Esophagus squamous epithelium (tissue), 5 donors: ENCODE measurements around the gene GTF3A. TPM values are rescaled to one million over a fixed set of nuclear protein-coding genes. Genes with fewer than 3 reads are reported as not detected.

Experiments
- DNase-seq: peaks from one replicate; lab custom pipeline; 2025; lab: John Stamatoyannopoulos, UW
- H3K27ac ChIP-seq, 4 donors: fragments of 200-600 bp; sonication (generic); one replicate each; pipeline ENCODE4 v1.5.1; 2016 to 2019; ENCODE audit warnings: mild to moderate bottlenecking in 1 of 4
- H3K27me3 ChIP-seq, 4 donors: fragments of 200-600 bp; sonication (generic); 1 replicate in 3 of 4; 2 replicates in 1 of 4; pipeline versions ENCODE4 v1.5.1 to v1.6.0; 2017 to 2021; ENCODE audit warnings: antibody characterized with exemption in 1 of 4
- H3K36me3 ChIP-seq, 3 donors: fragments of 200-600 bp; sonication (generic); one replicate each; pipeline ENCODE4 v1.5.1; 2016 to 2019
- H3K4me1 ChIP-seq, 3 donors: fragments of 200-600 bp; sonication (generic); one replicate each; pipeline ENCODE4 v1.5.1; 2017 to 2019
- H3K4me3 ChIP-seq, 4 donors: fragments of 200-600 bp; sonication (generic); 1 replicate in 3 of 4; 2 replicates in 1 of 4; pipeline ENCODE4 v1.5.1; 2016 to 2019; ENCODE audit warnings: mild to moderate bottlenecking in 2 of 4, moderate library complexity in 1 of 4
- H3K9me3 ChIP-seq, 3 donors: fragments of 200-600 bp; sonication (generic); one replicate each; pipeline ENCODE4 v1.5.1; 2016 to 2019
- POLR2A ChIP-seq, 4 donors: fragments of 450-650 bp; IDR thresholded peaks; one replicate each; pipeline ENCODE4 v1.6.1; 2017; ENCODE audit warnings: antibody characterized with exemption in 4 of 4, mild to moderate bottlenecking in 4 of 4, moderate library complexity in 3 of 4
- WGBS, 2 donors: methylation state at CpG; one replicate each; pipeline ENCODE4 v1.1.5; 2018; 5-methylcytosine and 5-hydroxymethylcytosine counted together
- intact Hi-C: fragments of 100-400 bp; cut with DNase I; formaldehyde crosslinking; loops from one replicate; pipeline ENCODE4 v1.15.0; 2022
- total RNA-seq, 4 donors: library from RNA; depleted of rRNA; stranded (reverse); fragments of >200 nt; gene quantifications; one replicate each; pipeline ENCODE4 v1.1.0, GENCODE V29; 2016
- TF ChIP-seq, protein P1 (sequence below), 6 experiments: fragments of 450-650 bp in 4 of 6; fragments of 200-600 bp in 2 of 6; sonication (generic) in 2 of 6; IDR thresholded peaks; one replicate each; pipeline ENCODE4 v1.5.1; 2016 to 2019; ENCODE audit warnings: antibody characterized with exemption in 6 of 6, mild to moderate bottlenecking in 4 of 6, moderate library complexity in 4 of 6
- donor health status: DM: yes; HTN: yes; CAD: no.

The GTF3A gene
- total RNA-seq, 4 donors from 2014 or later, result 76.4 to 113 (median 86.5) TPM

DNA sequence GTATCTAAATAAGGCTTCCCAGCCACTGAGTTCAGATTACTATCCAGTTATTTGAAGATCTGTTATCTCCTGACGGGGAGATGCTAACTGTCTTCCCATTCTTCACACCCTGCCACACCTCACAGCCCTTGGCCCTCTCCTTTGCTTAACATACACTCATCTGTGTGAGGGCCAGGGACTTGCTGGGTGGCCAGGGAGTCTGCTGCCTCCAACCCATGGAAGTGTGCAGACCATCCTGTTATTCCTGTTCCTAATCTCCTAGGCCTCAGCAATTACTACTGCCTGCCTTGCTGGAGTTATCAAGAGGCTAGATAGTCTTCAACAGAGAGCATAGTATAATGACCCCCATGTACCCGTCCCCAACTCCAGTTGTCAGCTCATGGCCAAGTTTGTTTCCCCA, 36.2 kb upstream of the GTF3A start:
- intact Hi-C loops, result no loop called here

DNA sequence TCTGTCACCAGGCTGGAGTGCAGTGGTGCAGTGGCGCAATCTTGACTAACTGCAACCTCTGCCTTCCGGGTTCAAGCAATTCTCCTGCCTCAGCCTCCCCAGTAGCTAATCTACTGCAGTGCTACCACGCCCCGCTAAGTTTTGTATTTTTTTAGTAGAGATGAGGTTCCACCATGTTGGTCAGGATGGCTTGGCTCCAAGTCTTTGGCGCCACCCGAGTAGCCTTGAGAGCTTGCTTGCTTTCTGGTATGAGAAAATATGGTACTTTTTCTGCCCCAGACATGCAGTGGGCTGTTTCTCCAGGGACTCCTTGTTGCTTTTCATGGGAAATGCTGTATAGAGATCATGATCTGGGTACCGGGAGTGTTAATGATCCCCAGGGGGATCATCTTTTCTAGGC, 34.5 kb upstream of the GTF3A start:
- no peaks in the 10 kb centered on the region for H3K9me3 ChIP-seq
- H3K4me1 ChIP-seq, result no peaks in the 10 kb centered on the region
- no peak for DNase-seq
- H3K36me3 ChIP-seq, result no peaks in the 10 kb centered on the region
- no peak for TF ChIP-seq POLR2A (IDR thresholded peaks at IDR 0.05)
- TF ChIP-seq, protein P1, sequence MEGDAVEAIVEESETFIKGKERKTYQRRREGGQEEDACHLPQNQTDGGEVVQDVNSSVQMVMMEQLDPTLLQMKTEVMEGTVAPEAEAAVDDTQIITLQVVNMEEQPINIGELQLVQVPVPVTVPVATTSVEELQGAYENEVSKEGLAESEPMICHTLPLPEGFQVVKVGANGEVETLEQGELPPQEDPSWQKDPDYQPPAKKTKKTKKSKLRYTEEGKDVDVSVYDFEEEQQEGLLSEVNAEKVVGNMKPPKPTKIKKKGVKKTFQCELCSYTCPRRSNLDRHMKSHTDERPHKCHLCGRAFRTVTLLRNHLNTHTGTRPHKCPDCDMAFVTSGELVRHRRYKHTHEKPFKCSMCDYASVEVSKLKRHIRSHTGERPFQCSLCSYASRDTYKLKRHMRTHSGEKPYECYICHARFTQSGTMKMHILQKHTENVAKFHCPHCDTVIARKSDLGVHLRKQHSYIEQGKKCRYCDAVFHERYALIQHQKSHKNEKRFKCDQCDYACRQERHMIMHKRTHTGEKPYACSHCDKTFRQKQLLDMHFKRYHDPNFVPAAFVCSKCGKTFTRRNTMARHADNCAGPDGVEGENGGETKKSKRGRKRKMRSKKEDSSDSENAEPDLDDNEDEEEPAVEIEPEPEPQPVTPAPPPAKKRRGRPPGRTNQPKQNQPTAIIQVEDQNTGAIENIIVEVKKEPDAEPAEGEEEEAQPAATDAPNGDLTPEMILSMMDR (IDR thresholded peaks at IDR 0.05), result no peak
- H3K4me3 ChIP-seq, result no peak overlapping the region
- H3K27me3 ChIP-seq, result peaks cover 0 to 17% (median 0%) of the 10 kb centered on the region in 4 donors
- WGBS, 2 donors, result 92 to 100% methylated on average over 4 to 7 of the region's 7 CpGs
- intact Hi-C loops, result no loop called here
- no peak overlapping the region for H3K27ac ChIP-seq

More for the DNA sequence above, 36.2 kb upstream of the GTF3A start:
- H3K27ac ChIP-seq, result no peak overlapping the region
- no peak overlapping the region for H3K4me3 ChIP-seq
- H3K4me1 ChIP-seq, result no peaks in the 10 kb centered on the region
- peaks cover 0 to 27% (median 0%) of the 10 kb centered on the region in 4 donors for H3K27me3 ChIP-seq
- WGBS, 2 donors, result 75 to 83% methylated on average over 2 of the region's 2 CpGs
- DNase-seq, result no peak
- no peaks in the 10 kb centered on the region for H3K9me3 ChIP-seq
- H3K36me3 ChIP-seq, result no peaks in the 10 kb centered on the region
- TF ChIP-seq, protein P1 (IDR thresholded peaks at IDR 0.05), result no peak

DNA sequence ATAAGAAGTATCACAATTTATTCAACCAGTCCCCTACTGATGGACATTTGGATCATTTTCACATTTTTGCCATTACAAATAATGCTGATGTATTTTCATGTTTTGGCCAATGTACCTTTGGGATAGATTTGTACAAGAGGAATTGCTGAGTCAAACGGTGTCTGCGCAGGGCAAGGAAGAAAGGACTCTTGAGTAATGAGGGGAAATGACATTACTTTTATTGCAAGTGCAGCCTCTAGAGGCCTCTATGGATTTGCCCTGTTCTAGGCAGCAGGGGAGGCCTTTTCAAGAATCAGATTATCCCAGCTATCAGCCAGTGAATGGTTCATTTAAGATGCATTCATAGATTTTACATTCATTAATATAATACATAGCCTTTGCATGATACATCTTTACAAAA, 32.9 kb upstream of the GTF3A start:
- intact Hi-C loops, result no loop called here
- H3K27ac ChIP-seq, result no peak overlapping the region
- 57 to 61% methylated on average over 2 of the region's 2 CpGs for WGBS, 2 donors
- no peaks in the 10 kb centered on the region for H3K36me3 ChIP-seq
- H3K4me3 ChIP-seq, result no peak overlapping the region
- DNase-seq, result no peak
- no peaks in the 10 kb centered on the region for H3K9me3 ChIP-seq
- no peak for TF ChIP-seq POLR2A (IDR thresholded peaks at IDR 0.05)
- TF ChIP-seq, protein P1 (IDR thresholded peaks at IDR 0.05), result no peak
- H3K4me1 ChIP-seq, result no peaks in the 10 kb centered on the region
- peaks cover 0 to 19% (median 0%) of the 10 kb centered on the region in 4 donors for H3K27me3 ChIP-seq

DNA sequence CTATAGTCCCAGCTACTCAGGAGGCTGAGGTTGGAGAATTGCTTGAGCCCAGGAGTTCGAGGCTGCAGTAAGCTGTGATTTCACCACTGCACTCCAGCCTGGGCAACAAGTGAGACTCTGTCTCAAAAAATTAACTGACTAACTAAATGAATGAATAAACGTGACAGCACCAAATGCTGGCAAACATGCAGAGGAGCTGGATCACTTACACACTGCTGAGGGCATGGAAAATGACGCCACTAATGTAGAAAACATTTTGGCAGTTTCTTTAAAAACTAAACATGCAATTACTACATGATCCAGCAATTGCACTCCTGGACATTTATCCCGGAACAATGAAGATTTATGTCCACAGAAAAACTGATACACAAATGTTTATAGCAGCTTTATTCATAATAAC, 31.3 kb upstream of the GTF3A start:
- DNase-seq, result no peak
- H3K4me1 ChIP-seq, result no peaks in the 10 kb centered on the region
- H3K9me3 ChIP-seq, result no peaks in the 10 kb centered on the region
- WGBS, 2 donors, result 62 to 64% methylated on average over 4 of the region's 4 CpGs
- TF ChIP-seq, protein P1 (IDR thresholded peaks at IDR 0.05), result no peak
- no peak for TF ChIP-seq POLR2A (IDR thresholded peaks at IDR 0.05)
- no peak overlapping the region for H3K4me3 ChIP-seq
- no peaks in the 10 kb centered on the region for H3K36me3 ChIP-seq
- peaks cover 0 to 31% (median 0%) of the 10 kb centered on the region in 4 donors for H3K27me3 ChIP-seq
- no peak overlapping the region for H3K27ac ChIP-seq
- intact Hi-C loops, result no loop called here

DNA sequence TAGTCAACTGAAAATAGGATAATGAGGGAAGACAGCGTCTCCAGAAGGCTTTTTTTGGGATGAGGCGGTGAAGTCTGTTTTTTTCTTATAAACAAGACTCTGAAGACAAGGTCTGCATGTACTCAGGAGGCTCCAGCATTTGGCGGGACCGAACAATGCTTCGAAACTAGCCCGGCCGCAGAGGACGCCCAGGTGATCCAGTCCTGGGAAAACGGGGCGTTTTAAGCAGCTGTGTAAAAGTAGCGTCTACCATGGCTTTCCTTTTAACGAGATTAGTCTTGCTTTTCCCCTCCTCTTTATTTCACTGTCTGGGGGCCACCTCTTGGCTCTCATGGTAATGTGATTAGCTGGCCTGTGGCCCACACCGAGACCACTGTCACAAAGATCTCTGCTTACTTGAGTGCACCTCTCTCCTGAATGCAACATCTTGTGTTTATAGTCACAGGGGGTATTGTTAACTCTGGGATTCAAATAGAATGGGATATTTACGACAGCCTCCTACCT, 29.4 kb upstream of the GTF3A start:
- no peak for DNase-seq
- H3K27me3 ChIP-seq, result peaks cover 0 to 31% (median 0%) of the 10 kb centered on the region in 4 donors

More for the DNA sequence above, 29.4 kb upstream of the GTF3A start:
- intact Hi-C loops, result no loop called here
- H3K4me1 ChIP-seq, result no peaks in the 10 kb centered on the region
- H3K4me3 ChIP-seq, result no peak overlapping the region
- TF ChIP-seq POLR2A (IDR thresholded peaks at IDR 0.05), result no peak
- TF ChIP-seq, protein P1 (IDR thresholded peaks at IDR 0.05), result no peak
- no peaks in the 10 kb centered on the region for H3K9me3 ChIP-seq
- WGBS, 2 donors, result 78 to 79% methylated on average over 14 of the region's 14 CpGs
- no peaks in the 10 kb centered on the region for H3K36me3 ChIP-seq
- H3K27ac ChIP-seq, result no peak overlapping the region
